OCI-LY3 (cell line): ENCODE data around the gene CBLL2.

Experiments used
- CTCF ChIP-seq: fragments of 200-600, 300-600 bp; sonication (generic); IDR thresholded peaks from 2 replicates; pipeline ENCODE4 v1.5.1; 2014; ENCODE audit warnings: antibody characterized with exemption, low read length, low read depth
- EZH2phosphoT487 ChIP-seq: fragments of 200-600 bp; shearing (Covaris generic); IDR thresholded peaks from 2 replicates; pipeline ENCODE4 v1.6.1; 2018; ENCODE audit warnings: antibody characterized with exemption, mixed run types, low read depth

DNA sequence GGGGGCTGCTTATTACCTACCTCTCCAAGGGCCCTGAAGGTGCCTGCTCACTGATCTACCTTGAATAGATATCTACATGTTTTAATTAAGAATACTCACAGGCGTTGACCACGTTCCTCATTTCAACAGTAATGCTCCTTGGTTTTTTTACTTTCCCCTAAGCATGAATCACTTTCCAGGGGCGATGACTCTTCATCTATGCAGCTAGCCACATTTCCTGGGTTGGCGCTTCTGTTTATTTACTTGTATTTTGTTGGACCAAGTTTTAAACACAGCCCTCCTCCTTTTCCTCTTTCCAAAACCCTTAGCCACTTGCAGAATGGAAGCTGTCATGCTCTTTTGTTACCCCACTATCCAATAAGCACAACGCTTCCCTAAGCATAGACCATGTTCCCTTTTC lies 50.8 kb downstream of the CBLL2 start:
- TF ChIP-seq CTCF (no peak), EZH2phosphoT487 (no peak)
